ENCODE measurements around the gene TIMD4.
"Not testable (repeated sequence)": the region's sequence is repeated elsewhere in the genome, so short reads cannot be mapped to it uniquely, and the experiment has no call there.

The TIMD4 gene

DNA sequence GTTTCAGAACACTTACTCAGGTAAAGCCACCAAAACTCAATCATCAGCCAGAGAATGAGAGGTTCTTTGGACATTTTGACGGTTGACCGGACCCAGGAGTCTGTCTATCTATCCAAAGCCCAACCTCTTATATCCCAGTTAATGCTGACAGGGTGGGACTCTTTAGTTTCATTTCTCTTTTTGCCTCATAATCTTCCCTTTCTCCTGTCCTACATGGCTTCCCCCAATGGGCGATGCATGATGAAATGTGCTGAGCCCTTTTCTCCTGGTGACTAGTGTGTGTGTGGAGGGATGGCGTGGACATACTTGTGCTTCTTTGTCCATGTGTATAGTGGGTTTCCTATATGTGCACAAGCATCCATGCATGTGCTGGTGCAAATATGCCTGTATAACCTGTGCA is at the start of gene TIMD4:
Gene TIMD4, minus strand, starts transcription at position 102 of the 400 bp plus-strand sequence. Its CDS starts 28 bp downstream, at position 74.
- no peak for DNase-seq (ENCODE audit: low spot score)

DNA sequence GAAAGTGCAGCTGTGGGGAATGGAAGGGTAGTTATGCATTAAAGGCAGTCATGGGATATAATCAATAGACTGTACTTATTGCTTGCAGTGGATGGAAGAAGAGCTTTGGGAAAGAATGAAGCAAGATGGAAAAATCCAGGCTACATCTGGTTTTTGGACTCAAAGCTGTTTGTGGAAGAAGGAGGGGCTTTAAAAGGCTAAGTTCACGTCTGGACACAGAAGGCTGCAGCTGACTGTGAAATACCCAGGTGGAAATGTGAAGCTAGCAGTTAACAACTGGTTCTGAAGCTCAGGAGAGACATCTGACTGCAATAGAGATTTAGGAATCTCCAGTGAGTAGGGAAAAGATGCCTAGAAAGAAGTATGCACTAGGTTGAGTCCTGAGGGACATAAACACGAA is 43.2 kb upstream of the TIMD4 start:
- DNase-seq (ENCODE audit: low spot score) = no peak

DNA sequence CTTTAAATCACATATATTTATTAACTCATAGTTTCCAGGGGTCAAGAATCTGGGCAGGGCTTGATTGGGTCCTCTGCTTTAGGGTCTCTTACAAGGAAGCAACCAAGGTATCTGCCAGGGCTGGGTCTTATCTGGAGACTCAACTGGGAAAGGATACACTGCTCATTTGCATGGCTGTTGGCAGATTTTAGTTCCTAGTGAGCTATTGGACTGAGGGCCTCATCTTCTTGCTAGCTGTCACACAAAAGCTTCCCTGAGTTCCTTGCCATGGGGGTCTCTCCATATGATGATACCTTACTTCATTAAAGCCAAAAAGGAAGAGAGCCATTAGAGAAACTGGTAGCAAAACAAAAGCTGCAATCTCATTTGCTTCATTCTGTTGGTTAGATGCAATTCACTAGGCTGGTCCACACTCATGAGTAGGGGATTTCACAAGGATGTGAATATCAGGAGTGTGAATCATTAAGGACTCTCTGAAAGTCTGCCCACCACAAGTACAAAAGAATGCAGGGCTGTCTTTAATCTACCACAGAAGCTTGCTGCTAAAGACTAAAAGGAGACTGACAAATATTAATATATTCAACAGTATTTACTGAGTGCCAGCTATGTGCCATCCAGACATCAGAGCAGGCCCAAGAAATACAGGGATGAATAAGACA is 42.0 kb upstream of the TIMD4 start:
- no peak for DNase-seq (ENCODE audit: low spot score)

DNA sequence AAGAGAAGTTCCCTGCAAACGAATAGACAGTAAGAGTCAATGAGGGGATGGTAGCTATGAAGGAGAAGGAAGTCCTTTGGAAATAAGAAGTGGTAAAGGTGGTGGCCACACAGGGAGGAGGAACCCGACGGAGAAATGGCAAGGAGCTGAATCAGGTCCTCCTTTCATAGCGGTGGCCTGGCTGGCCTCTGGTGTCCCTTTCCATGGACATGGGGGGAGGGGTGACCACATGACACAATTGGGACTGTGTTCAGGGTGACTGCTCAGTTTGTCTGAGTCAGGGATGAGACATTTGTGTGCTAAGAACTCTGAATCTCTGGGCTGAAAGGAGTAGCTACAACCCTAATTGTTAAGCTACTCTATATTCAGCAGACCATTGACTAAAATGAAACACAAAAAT is 28.7 kb upstream of the TIMD4 start:
- no peak for DNase-seq (ENCODE audit: low spot score)

DNA sequence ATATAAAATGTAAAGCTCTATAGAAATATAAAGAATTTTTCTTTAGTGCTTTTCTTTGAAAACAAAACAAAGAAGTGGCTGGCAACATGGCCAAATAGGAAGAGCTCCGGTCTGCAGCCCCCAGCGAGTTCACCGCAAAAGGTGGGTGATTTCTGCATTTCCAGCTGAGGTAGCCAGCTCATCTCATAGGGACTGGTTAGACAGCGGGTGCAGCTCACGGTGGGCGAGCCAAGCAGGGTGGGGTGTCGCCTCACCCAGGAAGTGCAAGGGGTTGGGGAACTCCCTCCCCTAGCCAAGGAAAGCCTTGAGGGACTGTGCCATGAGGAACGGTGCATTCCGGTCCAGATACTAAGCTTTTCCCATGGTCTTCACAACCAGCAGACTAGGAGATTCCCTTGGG is 21.0 kb upstream of the TIMD4 start:
- no peak for DNase-seq (ENCODE audit: low spot score)

DNA sequence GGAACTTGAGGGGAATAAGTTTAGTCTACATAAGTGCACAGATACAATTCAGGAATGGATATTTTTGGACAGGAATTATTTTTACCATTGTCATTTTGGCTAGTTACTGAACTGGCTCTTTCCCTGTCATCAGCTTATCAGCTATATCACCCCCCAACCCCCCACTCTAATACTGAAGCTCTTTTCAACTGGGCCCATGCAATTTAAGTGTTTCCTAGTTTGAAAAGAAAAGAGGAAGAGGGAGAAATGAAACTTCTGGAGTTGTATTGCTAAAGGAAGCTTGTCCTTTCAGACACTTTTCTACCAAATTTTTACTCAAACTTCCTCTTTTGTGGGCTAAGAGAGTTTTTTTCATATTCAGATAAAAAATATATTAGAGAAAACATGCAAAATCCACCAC is 18.5 kb upstream of the TIMD4 start:
- DNase-seq (ENCODE audit: low spot score) = no peak

DNA sequence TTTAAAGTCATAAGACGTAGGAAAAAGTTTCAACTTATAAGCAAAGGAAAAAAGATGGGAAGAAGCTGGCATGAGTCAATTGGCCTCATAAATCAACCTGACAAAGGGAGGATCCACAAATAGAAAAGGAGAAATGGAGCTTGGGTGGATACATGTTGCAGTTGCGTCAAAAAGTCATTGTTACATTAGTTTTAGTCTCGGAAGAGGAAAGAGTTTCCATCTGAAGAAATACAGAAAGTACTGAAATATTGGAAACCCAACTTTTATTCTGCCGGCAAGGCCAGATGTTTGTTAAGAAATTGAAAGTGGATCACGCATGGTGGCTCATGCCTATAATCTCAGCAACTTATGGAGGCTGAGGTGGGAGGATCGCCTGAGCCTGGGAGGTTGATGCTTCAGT is 11.3 kb upstream of the TIMD4 start:
- DNase-seq (ENCODE audit: low spot score) = no peak

- DNase-seq (ENCODE audit: low spot score) = no peak
These were observed 9.0 kb upstream of the TIMD4 start for GRCh38 chr5:156971848-156972525.

DNA sequence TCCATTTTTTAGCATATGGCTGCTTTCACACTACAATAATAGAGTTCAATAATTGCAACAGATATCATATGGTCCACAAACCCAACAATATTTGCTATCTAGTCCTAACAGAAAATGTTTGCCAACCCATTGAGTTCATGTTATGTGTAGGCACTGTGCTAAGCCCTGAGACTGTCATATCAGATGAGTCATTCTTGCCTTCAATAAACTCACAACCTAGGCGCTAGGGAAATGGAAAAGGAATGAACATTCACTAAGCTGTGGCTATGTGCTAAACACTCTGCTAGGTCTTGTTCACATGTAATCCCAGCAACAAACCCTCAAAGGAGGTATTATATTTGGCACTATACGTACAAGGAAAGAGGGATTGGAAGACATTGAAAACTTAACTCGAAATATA is 8.4 kb upstream of the TIMD4 start:
- no peak for DNase-seq (ENCODE audit: low spot score)

DNA sequence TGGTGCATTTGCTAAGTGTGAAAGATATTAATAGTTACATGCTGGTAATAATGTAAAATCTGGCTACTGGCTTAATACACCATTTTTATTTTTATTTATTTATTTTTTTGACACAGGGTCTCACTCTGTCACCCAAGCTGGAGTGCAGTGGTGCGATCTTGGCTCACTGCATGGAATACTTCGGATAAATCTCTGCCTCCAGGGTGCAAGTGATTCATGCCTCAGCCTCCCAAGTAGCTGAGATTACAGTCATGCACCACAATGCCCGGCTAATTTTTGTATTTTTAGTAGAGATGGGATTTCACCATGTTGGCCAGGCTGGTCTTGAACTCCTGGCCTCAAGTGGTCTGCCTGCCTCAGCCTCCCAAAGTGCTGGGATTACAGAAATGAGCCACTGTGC is 4.4 kb upstream of the TIMD4 start:
- DNase-seq (ENCODE audit: low spot score) = not testable (repeated sequence)

GRCh38 chr5:156956321-156956720 is 6.7 kb downstream of the TIMD4 start:
- DNase-seq (ENCODE audit: low spot score) = no peak

GRCh38 chr5:156951359-156951758 is 11.7 kb downstream of the TIMD4 start:
- DNase-seq (ENCODE audit: low spot score) = no peak

DNA sequence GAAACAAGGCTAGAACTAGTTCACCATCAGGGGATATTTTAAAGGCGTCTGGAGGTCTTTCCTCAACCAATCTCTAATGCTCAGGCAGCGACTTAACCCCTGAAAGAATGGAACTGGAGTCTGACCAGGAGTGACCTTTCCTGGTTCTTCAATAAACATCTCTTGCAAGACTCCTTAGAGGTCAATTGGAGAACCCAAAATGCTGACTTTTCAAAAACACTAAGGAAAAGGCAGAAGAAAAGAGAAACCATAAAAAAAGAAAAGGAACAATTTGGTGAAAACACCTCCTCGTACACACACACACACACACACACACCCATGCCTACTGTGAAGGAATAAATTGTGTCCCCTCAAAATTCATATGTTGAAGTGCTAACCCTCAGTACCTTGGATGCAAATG is 12.3 kb downstream of the TIMD4 start:
- no peak for DNase-seq (ENCODE audit: low spot score)

- DNase-seq (ENCODE audit: low spot score) = no peak
These were observed 13.6 kb downstream of the TIMD4 start for GRCh38 chr5:156949424-156949823.

DNA sequence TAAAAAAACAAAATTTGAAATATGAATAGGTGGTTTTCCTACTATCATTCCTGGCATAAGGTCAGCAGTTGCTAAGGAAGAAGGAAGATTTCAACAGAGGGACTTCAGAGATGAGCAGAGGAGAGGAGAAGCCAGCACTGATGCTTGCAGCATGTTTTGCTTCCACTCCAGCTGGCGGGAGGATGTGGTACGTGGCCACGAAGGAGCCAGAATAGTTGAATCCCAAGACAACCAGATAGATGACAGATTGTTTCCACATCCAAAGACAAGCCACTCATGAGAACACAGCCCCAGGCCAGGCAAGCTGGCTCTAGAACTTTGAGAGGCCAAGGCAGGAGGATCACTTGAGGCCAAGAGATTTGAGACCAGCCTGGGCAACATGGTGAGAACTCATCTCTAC is 15.1 kb downstream of the TIMD4 start:
- no peak for DNase-seq (ENCODE audit: low spot score)

GRCh38 chr5:156942064-156942463 is 21.0 kb downstream of the TIMD4 start:
- DNase-seq (ENCODE audit: low spot score) = no peak

DNA sequence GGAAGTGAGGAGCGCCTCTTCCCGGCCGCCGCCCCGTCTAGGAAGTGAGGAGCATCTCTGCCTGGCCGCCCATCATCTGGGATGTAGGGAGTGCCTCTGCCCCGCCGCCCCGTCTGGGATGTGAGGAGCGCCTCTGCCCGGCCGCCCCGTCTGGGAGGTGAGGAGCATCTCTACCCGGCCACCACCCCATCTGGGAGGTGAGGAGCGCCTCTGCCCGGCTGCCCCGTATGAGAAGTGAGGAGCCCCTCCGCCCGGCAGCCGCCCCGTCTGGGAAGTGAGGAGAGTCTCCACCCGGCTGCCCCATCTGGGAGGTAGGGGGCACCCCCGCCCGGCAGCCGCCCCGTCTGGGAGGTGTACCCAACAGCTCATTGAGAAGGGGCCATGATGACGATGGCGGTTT is 22.6 kb downstream of the TIMD4 start:
- not testable (repeated sequence) for DNase-seq (ENCODE audit: low spot score)

GRCh38 chr5:156936972-156937371 is 26.1 kb downstream of the TIMD4 start:
- no peak for DNase-seq (ENCODE audit: low spot score)

- DNase-seq (ENCODE audit: low spot score) = no peak
These were observed 28.4 kb downstream of the TIMD4 start for GRCh38 chr5:156934450-156935211.

GRCh38 chr5:156929366-156929948 is 33.6 kb downstream of the TIMD4 start:
- no peak for DNase-seq (ENCODE audit: low spot score)

GRCh38 chr5:156927545-156927944 is 35.5 kb downstream of the TIMD4 start:
- DNase-seq (ENCODE audit: low spot score) = no peak

DNA sequence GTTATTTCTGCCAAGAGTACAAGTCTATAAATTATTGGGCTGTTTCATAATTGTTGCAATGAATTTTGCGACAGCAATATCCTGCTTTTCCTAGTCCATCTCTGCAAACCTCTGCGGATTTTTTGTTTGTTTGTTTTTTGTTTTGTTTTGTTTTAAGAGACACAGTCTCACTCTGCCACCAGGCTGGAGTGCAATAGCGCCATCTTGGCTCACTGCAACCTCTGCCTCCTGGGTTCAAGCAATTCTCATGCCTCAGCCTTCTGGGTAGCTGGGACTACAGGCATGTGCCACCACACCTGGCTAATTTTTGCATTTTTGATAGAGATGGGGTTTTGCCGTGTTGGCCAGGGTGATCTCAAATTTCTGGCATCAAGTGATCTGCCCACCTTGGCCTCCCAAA is 37.3 kb downstream of the TIMD4 start:
- not testable (repeated sequence) for DNase-seq (ENCODE audit: low spot score)

Measured in hematopoietic multipotent progenitor cell treated with erythropoietin and hydrocortisone succinate and interleukin-3 and kit ligand, for 15 days (in vitro differentiated cells).